Progenitor cell of endocrine pancreas (in vitro differentiated cells): ENCODE data around the gene RNF220. TPM values are rescaled to one million over a fixed set of nuclear protein-coding genes. Genes with fewer than 3 reads are reported as not detected.

Experiments
- DNase-seq: peaks from one replicate; pipeline ENCODE4 v3.0.0; 2021; ENCODE audit warnings: low spot score; ENCODE audit not compliant: unreplicated experiment
- H3K27ac Mint-ChIP-seq: 2 replicates; pipeline ENCODE4 v1.8.0; 2021; ENCODE audit warnings: mild to moderate bottlenecking, moderate library complexity, mixed read lengths
- H3K27me3 Mint-ChIP-seq: 2 replicates; pipeline ENCODE4 v1.8.0; 2021; ENCODE audit warnings: mixed read lengths
- H3K36me3 Mint-ChIP-seq: 2 replicates; pipeline ENCODE4 v1.8.0; 2022; ENCODE audit warnings: mixed read lengths; ENCODE audit not compliant: insufficient read depth
- H3K4me1 Mint-ChIP-seq: 2 replicates; pipeline ENCODE4 v1.8.0; 2021; ENCODE audit warnings: low read depth, mixed read lengths
- H3K4me3 Mint-ChIP-seq: 2 replicates; pipeline ENCODE4 v1.8.0; 2021; ENCODE audit warnings: low read depth, mild to moderate bottlenecking, moderate library complexity, mixed read lengths
- H3K9me3 Mint-ChIP-seq: 2 replicates; pipeline ENCODE4 v1.8.0; 2021; ENCODE audit warnings: low read depth, mixed read lengths
- CTCF ChIP-seq: fragments of 200-600 bp; sonication (generic); IDR thresholded peaks from one replicate; pipeline ENCODE4 v1.5.0; 2021; ENCODE audit warnings: antibody characterized with exemption, mild to moderate bottlenecking; ENCODE audit not compliant: unreplicated experiment
- total RNA-seq: library from RNA; stranded (reverse); gene quantifications from 2 replicates; pipeline ENCODE4 v1.2.1, GENCODE V29; 2021

The RNF220 gene
- total RNA-seq, 1 donor from 2014 or later, result 85.9 TPM

GRCh38 chr1:44594871-44595735 is 190.0 kb downstream of the RNF220 start:
- TF ChIP-seq CTCF, result peak; percentile 99
- Mint-ChIP-seq H3K27me3 (peaks cover 32% of the 10 kb centered on the region), H3K9me3 (no peaks in the 10 kb centered on the region), H3K4me1 (peaks cover 3% of the 10 kb centered on the region), H3K36me3 (no peaks in the 10 kb centered on the region), H3K4me3 (no peak overlapping the region), H3K27ac (no peak overlapping the region)
- peak; percentile 90 for DNase-seq

- no peak overlapping the region for H3K27ac Mint-ChIP-seq
- no peak for DNase-seq
- no peak overlapping the region for H3K4me3 Mint-ChIP-seq
- peaks cover 3% of the 10 kb centered on the region for H3K4me1 Mint-ChIP-seq
- H3K9me3 Mint-ChIP-seq, result no peaks in the 10 kb centered on the region
- H3K36me3 Mint-ChIP-seq, result no peaks in the 10 kb centered on the region
- peaks cover 29% of the 10 kb centered on the region for H3K27me3 Mint-ChIP-seq
- no peak for TF ChIP-seq CTCF
Measured at GRCh38 chr1:44596511-44596910, 191.5 kb downstream of the RNF220 start.

- H3K9me3 Mint-ChIP-seq, result no peaks in the 10 kb centered on the region
- H3K27ac Mint-ChIP-seq, result no peak overlapping the region
- no peaks in the 10 kb centered on the region for H3K36me3 Mint-ChIP-seq
- TF ChIP-seq CTCF, result no peak
- H3K4me3 Mint-ChIP-seq, result no peak overlapping the region
- DNase-seq, result no peak
- H3K27me3 Mint-ChIP-seq, result peaks cover 21% of the 10 kb centered on the region
- peaks cover 3% of the 10 kb centered on the region for H3K4me1 Mint-ChIP-seq
Measured at GRCh38 chr1:44598167-44598566, 193.1 kb downstream of the RNF220 start.

GRCh38 chr1:44602634-44603628 is 197.9 kb downstream of the RNF220 start:
- Mint-ChIP-seq H3K27ac (peak overlapping the region; percentile 87), H3K9me3 (no peaks in the 10 kb centered on the region), H3K4me3 (no peak overlapping the region), H3K36me3 (no peaks in the 10 kb centered on the region), H3K27me3 (peaks cover 18% of the 10 kb centered on the region), H3K4me1 (peaks cover 10% of the 10 kb centered on the region)
- no peak for TF ChIP-seq CTCF
- DNase-seq, result no peak

GRCh38 chr1:44603718-44604117 is 198.7 kb downstream of the RNF220 start:
- no peak for TF ChIP-seq CTCF
- H3K9me3 Mint-ChIP-seq, result no peaks in the 10 kb centered on the region
- no peak for DNase-seq
- no peaks in the 10 kb centered on the region for H3K36me3 Mint-ChIP-seq
- peaks cover 10% of the 10 kb centered on the region for H3K4me1 Mint-ChIP-seq
- peaks cover 18% of the 10 kb centered on the region for H3K27me3 Mint-ChIP-seq
- H3K27ac Mint-ChIP-seq, result peak overlapping the region; percentile 87
- H3K4me3 Mint-ChIP-seq, result peak overlapping the region; percentile 22
